Hypothalamus (tissue), 51 donors: Measurements from ENCODE around the gene PDE11A.
"Not testable (repeated sequence)": the region's sequence is repeated elsewhere in the genome, so short reads cannot be mapped to it uniquely, and the experiment has no call there.

Experiments
- DNase-seq, 51 donors: peaks; one replicate each; lab custom pipeline; 2025; lab: John Stamatoyannopoulos, UW

PDE11A gene

DNA sequence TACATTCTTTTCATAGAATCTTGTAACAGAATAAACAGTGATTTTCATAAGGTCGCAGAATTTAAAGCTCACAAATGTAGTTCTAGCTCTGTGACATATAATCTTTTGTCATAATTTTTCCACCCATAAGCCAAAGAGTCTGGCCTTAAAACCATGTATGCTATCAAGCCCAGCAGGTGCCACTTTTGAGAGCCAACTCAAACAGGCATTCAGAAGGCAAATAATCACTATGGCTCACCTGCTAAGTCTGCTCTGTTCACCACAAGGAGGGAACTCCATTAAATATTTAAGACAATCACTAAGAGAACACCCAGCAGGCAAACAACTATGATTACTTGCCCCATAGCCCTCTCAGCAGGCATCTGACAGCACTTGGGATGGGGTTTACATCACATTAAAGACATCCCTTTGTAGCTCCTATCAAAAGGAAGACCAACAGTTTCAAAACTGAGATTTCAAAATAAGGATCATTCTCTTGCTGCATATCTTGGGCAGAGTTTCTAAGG, 241.6 kb downstream of the PDE11A start:
- no peak for DNase-seq

DNA sequence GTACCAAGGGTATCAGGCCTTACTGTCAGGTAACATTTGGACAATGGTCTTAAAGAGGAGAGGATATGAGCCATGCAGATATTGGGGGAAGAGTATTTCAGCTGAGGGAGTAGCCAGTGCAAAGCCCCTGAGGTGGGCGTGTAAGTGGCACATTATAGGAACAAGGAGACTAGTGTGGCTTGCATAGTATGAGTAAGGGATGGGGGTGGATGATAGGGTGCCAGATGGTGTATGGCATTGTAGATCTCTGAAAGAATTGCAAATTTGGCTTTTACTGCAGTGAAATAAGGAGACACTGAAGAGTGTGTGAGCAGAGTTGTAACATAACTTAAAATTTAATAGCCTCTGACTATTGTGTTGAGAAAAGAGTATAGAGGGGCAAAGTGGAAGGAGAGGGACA, 244.0 kb downstream of the PDE11A start:
- DNase-seq = peak in 1 of 51 donors; percentile 16

DNA sequence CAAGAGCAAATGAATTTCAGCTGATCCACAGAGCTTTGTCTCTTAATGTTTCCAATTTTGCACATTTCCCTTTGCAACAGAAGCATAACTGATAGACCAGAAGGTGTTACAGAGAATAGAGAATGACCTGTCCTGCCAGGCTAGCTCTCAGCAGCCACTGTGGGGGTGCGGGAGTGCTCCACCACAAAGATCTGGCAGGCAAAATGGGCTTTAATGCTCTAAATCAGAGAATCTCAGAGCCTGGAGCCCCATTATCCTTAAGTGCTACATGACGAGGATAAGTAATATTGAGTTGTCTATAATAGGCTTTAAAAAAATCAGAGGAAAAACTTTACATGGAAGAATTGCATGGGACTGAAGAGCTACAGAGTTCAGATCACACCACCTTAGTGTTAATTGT, 245.7 kb downstream of the PDE11A start:
- no peak for DNase-seq

DNA sequence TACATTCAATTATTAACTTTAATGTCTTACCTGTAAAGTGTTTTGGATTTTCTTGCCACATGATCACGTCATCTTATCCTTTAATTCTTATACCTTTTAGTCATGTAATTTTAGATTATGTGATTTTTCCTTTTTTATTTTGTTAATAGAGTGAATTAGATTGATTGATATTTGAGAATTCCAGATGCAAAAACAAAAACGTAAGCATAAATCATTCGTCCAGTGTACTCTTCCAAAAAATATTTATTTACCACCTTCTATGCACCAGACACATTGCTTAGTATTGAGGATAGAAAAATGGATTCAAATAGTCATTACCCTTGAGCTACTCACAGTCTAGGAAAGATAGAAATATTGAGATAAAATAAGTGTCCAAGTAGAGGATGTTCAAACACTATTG, 249.6 kb downstream of the PDE11A start:
- DNase-seq = no peak

DNA sequence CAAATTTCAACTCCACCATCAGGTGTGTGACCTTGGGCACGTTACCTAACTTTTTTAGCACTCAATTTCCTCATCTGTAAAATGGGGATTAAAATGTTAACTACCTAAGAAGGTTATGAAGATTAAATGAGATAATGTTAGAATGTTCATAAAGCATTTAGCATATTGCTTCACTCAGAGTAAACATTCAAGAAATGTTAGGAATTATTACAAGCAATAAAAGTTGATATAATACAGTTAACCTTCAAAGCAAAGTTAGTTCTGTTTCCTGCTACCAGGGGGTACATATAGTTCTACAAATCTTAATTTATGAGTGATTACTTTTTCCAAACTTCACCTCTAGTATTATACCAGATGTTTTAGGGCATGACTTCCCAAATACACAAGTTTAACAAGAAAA, 254.2 kb downstream of the PDE11A start:
- DNase-seq = no peak

DNA sequence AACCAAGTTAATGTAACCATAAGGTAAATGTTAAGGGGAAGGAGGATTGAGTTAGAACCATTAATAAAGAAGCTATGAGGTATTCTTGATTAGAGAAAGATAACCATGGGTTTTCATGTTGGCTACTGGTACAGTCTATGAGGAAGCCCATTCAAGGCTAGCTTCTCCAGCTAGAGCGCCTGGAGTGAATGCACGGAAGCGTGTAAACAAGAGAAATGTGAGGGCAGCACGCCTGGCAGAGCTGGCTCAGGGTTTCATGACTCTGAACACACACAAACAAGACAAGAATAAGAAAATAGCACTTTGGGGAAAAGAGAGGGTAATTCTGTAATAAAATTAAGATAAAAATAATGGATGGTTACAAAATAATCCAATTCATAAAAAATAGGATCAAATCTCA, 255.3 kb downstream of the PDE11A start:
- no peak for DNase-seq

DNA sequence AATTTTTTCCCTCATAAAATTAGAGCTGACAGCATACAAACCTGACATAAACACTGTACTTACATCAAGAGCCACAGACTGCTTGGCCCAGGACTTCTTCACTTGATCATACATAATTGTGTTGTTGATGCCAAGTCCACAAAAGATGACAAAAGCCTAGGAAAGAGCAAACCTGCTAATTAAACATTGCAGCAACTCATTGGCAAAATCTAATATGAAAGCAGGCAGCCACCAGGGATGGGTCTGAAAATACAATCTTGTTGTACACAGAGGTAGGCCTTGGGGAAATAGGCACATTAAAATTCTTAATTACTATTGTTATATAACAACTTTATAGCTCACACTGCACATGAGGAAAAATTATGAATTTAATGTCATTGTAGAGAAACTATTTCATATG, 255.8 kb downstream of the PDE11A start:
- no peak for DNase-seq

DNA sequence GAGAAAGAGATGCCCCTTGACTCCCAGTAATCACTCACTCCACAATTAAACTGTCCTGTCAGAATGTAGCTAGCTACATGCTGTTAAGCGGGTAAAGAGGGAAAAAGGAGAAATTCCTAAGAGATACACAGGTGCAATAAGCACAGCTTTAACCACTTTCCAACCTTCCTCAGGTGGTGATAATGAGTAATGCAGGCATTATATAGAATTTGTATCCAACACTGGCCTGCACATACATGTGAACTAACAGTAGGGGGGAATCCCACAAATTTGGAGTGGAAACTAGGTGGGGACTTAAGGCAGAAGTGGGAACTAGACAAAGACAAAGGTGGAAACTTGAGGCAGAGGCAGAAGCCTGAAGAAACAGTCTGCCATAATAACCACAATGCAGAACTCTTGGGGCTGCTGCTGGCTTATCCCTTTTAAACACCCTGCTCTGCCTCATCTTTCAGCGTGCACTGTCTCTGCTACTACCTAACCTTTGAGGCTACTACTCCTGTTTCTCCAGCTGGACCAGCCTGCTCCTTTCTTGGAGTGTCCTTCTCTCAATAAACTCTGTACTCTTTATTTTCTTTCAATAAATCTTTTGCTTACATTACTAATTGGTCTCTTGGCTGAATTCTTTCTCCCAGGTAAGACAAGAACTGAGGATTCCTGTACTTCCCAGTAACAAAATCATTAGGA, 259.7 kb downstream of the PDE11A start:
- no peak for DNase-seq

DNA sequence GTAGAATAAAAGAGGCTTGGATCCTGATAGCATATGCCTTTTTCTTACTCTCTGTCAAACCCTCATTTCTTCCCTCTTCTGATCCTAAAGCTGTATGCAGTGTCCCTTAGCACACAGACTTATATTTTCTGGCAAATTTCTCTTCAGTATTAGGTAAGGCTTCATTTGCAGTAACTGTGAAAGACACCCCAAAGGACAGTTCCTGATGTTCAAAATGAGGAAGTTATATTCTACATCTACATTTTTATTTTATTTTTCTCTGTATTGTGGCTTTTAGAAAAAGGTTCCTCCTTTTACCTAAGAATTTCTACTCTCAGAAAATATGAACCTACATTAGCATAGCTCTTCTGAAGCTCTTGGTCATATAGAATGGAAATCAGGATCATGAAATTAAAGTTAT, 261.7 kb downstream of the PDE11A start:
- no peak for DNase-seq

DNA sequence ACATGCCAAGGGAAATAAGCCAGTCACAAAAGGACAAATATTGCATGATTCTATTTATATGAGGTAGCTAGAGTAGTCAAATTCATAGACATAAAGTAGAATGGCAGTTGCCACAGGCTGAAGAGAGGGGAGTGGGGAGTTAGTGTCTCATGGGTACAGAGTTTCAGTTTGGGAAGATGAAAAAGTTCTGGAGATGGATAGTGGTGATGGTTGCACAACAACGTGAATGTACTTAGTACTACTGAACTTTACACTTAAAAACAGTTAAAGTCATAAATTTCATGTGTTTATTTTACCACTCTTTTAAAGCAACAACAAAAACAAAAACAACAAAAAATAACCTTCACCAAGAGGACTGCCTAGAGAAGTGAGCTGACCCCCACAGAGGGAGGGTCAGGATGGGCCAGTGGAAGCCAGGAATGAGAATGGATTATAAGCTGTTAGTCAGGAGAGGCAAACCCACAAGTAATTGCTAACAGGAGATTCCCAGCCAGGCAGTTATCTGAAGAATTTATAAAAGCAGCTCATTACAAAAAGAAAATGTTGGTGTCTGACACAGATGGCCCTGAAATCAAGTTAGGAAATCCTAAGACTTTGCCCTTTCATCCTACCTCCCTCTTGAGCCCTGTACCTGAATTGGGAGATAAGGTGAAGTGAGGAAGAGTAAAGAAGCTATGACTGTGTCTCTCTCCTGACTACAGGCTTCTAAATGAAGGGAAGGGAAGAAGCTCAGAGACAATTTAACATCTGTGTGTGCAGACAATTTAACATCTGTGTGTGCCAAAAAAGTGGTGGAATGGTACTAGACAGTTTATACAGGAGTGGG, 263.4 kb downstream of the PDE11A start:
- no peak for DNase-seq

DNA sequence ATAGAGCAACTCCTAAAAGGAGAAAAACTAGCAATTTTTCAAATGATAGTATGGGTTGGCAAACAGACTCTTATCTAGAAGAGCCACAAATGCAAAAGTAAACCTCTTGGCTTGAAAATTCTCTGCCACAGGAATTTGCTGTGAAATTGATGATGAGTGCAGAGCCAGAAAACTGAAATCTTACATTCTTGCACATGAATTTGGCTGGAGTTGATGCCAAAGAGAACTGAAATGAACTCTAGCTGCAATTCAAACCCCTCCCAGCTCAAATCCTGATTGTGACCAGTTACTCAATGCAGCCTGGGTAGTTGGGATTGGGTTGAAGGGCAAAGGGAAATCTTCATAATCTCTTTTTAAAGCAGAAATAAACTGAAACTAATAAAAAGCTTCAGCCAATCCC, 266.6 kb downstream of the PDE11A start:
- no peak for DNase-seq

DNA sequence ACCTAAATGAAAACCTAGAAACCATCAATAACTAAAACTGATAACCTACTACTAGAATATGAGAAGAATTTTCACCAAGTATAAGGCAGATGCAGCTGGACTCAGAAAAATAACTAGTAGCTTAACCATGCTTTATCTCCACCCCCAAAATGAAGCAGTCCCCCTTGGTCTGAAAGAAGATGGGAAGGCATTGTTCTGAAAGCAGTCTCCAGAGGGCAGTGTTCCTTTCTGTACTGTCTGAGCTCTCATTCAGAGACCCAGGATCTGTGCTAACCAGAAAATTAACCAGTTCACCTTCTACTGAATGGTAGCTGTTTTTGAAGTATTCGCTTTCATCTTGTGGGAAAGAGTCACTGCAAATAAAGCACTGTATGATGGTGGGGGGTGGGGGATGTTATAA, 273.0 kb downstream of the PDE11A start:
- DNase-seq = no peak

DNA sequence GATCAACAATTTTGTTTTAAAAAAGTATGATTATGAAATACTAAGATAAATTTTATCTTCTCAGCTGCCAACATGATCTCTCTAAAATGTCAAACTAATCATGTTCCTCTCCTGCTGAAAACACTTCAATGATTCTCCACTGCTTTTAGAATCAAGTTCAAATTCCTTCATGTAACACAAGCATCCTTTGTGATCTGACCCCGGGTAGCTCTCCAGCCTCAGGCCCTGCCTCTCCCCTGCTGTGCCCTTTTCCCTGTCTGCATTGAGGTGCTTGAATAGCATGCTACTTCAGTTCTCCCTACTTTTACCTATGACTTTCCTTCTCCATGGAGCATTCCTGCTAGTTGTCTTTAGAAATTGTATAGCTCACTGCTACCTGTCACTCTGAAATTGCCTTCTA, 274.8 kb downstream of the PDE11A start:
- no peak for DNase-seq

DNA sequence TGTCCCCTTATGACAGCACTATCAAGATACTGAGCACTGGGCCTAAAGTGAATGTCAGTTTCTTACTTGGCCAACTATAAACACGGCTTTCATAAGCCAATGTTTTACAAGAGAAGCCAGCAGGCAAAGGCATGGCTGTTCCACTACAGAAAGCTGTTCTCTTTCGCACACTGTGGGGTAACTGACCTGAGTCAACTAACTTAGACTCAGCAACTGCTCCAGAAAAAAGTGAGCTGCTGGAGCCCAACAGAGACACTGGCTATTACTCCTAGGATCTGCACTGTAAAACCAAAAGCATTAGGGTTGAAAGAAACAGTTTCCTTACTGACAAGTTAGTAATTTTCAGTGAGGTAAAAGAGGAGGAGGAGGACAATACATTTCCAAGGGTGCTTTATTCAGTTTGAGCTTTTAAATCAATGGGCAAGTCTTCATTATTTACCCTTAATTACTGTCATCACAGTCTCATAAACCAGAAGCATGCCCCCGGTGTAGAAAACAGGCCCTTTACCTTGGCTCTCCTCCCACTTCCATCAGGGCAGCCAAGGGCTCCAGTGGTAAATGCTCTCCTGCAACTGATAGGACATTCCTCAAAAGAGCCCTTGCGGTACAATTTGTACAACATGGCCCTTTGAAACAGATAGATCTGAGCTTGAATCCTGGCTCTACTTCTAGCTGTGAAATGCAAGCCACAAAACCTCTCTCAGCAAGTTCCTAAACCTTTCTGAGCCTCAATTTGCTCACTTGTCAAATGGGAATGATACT, 275.7 kb downstream of the PDE11A start:
- DNase-seq = no peak

DNA sequence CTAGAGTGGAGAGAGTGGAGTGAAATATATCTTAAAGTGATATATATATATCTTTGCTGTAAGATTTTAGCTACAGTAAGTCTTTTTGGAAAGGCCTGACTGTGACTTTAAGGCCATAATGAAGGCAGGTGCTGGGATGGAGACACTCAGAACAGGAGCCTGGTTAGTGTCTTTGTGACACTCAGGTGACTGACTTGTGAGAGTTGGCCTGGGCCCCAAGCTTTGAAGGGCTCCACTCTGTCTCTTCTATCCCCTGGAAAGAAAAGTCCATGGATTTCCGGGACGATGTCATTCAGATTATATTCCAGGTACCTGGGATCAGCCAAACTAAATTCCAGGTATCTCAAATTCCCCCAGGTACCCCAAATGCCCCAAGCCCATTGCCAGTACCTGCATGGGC, 276.6 kb downstream of the PDE11A start:
- DNase-seq = no peak

DNA sequence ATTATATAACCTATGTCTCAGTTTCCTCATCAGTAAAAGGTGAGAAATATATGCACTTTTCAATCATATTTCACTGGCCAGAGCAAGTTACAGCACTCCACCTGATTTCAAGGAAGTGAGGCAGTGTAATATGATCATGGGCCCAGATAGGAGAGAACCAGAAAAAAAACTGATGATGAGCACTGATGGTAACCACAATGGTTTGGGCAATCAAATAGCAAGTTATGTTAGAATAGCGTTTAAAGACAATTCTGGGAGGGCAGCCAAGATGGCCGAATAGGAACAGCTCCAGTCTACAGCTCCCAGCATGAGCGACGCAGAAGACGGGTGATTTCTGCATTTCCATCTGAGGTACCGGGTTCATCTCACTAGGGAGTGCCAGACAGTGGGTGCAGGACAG, 287.4 kb downstream of the PDE11A start:
- not testable (repeated sequence) for DNase-seq

DNA sequence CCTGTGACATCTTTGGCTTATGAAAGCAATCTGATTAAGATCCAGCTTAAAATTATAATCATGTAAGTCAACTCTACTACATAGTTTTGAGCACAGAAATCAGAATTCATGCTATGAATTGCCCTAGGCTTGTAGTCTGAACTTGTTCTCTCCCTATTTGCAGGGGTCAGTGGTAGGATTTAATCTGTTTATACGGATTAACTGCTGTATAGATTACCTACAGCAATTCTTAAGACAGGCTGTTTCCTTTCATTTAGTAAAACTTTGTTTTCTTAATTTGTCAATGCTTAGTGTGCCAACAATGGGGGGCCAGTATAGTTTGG, 287.9 kb downstream of the PDE11A start:
- DNase-seq = no peak

DNA sequence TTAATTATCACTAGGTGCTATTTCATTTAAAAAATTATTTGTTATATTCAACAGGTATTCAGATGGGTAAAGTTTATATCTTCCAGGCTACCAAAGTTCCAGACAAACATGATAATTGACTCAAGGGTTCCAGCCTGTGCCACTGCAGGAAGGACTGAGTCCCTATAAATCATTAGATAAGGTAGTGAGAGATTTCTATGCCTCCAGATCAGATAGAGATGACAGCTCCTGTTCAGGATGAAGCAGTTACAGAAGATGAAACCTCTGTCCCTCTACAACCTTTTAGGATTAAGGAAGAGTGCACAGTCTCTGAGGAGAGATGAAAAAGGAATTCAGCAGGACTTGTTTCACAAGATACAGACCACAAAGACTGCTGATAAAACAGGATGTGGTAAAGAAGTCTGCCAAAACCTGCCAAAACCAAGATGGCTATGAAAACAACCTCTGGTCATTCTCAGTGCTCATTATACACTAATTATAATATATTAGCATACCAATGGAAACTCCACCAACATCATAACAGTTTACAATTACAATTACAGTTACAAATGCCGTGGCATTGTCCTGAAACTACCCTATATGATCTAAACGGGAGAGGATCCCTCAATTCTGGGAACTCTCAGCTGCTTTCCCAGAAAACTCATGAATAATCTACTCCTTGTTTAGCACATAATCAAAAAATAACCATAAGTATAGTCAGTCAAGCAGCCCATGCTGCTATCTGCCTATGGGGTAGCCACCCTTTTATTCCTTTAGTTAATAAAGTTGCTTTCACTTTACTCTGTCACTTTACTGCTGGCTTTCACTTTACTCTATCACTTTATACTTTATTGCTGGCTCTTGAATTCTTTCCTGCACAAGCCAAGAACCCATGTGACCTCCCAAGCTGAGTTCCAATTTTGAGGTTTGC, 288.5 kb downstream of the PDE11A start:
- no peak for DNase-seq

DNA sequence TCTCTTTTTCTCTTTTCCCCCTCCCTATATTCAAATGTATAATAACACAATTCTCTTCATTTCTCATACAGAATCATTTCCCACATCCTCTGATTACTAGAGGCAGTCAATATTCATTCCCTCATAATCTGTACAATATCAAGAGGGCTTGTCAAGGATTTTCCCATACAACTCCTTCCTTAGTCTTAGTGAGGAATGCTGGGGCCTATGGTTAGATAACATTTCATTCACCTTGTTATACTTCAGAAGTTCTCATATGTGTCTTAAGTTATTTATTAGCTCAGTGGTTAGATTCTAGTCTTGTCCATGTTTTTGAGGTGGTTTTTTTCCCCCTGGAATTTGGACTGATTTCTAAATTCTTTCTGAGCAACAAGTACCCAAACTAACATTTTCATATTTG, 289.5 kb downstream of the PDE11A start:
- DNase-seq = no peak

DNA sequence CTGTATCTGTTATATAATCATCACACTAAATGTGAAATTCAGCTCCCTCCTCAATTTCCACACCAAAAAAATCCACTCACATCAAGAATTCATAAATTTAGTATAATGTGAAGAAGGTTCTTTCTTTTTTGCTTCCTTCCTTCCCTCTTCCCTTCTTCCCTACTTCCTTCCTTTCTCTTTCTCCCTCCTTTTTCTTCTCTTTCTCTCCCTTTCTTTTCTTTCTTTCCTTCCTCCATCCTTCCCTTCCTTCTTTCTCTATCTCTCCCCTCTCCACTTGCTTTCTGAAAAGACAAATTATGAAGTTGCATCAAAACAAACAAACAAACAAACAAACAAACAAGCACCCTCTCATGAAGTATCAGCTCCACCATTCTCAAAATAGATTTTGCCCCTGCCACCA, 290.0 kb downstream of the PDE11A start:
- no peak for DNase-seq

DNA sequence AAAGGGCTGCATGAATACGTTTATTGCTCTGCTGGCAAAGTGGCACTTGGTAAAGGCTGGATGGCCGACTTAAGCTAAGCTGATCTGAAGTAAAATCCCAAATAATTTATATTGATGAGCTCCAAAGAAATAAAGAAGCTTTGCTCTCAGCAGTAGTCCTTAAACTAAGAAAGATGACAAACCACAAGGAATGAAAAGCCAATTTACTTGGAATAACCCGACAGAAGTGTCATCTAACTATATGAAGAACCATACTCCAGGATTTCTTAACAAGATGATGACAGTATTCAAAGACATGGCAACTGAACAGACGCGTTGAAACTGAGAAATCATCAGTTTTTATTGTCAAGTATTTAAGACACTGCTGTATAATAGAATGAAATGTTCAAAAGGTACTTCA, 294.1 kb downstream of the PDE11A start:
- DNase-seq = no peak
